Thoracic aorta (tissue), 2 donors: ENCODE results near the gene PHKA2. TPM values are rescaled to one million over a fixed set of nuclear protein-coding genes. Genes with fewer than 3 reads are reported as not detected.

Experiments used
- ATAC-seq: fragments of 150-250 bp; one replicate; pipeline ENCODE4 v1.8.0; 2017; ENCODE audit warnings: low read depth; ENCODE audit not compliant: insufficient number of reproducible peaks, low FRiP score
- DNase-seq: peaks from one replicate; pipeline ENCODE4 v3.0.0-alpha.2; 2020; ENCODE audit warnings: low spot score
- H3K27ac ChIP-seq, 2 donors: fragments of 200-600 bp; sonication (generic); 1 replicate in 1 of 2; 2 replicates in 1 of 2; pipeline ENCODE4 v1.5.1; 2016; ENCODE audit warnings: mild to moderate bottlenecking in 2 of 2, moderate library complexity in 2 of 2
- H3K27me3 ChIP-seq: fragments of 200-600 bp; sonication (generic); replicated peaks from 2 replicates; pipeline ENCODE4 v1.6.0; 2016; ENCODE audit warnings: mild to moderate bottlenecking; ENCODE audit not compliant: insufficient read depth
- H3K36me3 ChIP-seq: fragments of 200-600 bp; sonication (generic); one replicate; pipeline ENCODE4 v1.5.1; 2016
- H3K4me1 ChIP-seq, 2 donors: fragments of 200-600 bp; sonication (generic); 1 replicate in 1 of 2; 2 replicates in 1 of 2; pipeline versions ENCODE4 v1.5.1 to v1.6.0; 2016; ENCODE audit warnings: low read depth in 2 of 2, mild to moderate bottlenecking in 1 of 2; ENCODE audit not compliant: control insufficient read depth in 1 of 2
- H3K4me3 ChIP-seq: fragments of 200-600 bp; sonication (generic); 2 replicates; pipeline ENCODE4 v1.5.1; 2016; ENCODE audit warnings: mild to moderate bottlenecking
- H3K9me3 ChIP-seq: fragments of 200-600 bp; sonication (generic); 2 replicates; pipeline ENCODE4 v1.5.1; 2016
- CTCF ChIP-seq: fragments of 200-600 bp; sonication (generic); IDR thresholded peaks from one replicate; pipeline ENCODE4 v1.5.1; 2019; ENCODE audit warnings: antibody characterized with exemption
- total RNA-seq, 2 donors: library from RNA; depleted of rRNA; stranded (reverse); fragments of >200 nt; gene quantifications; one replicate each; pipeline versions ENCODE4 v1.1.0 to v1.2.3, GENCODE V29; 2016

The PHKA2 gene
- total RNA-seq, 2 donors from 2014 or later: 26.5 to 28.3 TPM

GRCh38 chrX:18898091-18898490 lies 85.8 kb downstream of the PHKA2 start:
- H3K36me3 ChIP-seq: no peaks in the 10 kb centered on the region
- no peaks in the 10 kb centered on the region for H3K9me3 ChIP-seq
- ATAC-seq: no peak
- no peak overlapping the region for H3K27ac ChIP-seq
- peaks cover 10 to 25% of the 10 kb centered on the region in 2 donors for H3K4me1 ChIP-seq
- no peak overlapping the region for H3K4me3 ChIP-seq
- TF ChIP-seq CTCF: no peak
- DNase-seq: no peak
- no peaks in the 10 kb centered on the region for H3K27me3 ChIP-seq

DNA sequence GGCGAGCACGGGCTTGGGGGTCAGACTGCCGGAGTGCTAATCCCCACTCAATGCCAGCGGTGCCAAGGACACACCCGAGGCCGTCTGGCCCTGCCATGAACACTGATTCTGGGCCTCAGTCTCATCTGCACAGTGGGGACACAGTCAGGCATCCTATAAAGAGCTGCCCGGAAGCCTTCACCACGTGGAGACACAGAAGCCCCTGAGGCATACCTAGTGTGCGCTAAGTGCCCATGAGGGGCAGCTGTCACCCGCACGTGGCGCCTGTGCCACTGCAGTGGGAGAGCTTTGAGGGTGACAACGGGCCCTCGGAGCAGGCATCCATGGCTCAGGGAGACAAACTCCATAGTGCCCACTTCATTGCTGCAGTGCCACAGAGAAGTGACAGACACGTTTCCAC lies 86.3 kb downstream of the PHKA2 start:
- no peak for DNase-seq
- no peak overlapping the region for H3K27ac ChIP-seq
- no peak for TF ChIP-seq CTCF
- no peak overlapping the region for H3K4me3 ChIP-seq
- no peaks in the 10 kb centered on the region for H3K27me3 ChIP-seq
- H3K9me3 ChIP-seq: no peaks in the 10 kb centered on the region
- H3K4me1 ChIP-seq: peaks cover 10 to 25% of the 10 kb centered on the region in 2 donors
- ATAC-seq: no peak
- no peaks in the 10 kb centered on the region for H3K36me3 ChIP-seq

DNA sequence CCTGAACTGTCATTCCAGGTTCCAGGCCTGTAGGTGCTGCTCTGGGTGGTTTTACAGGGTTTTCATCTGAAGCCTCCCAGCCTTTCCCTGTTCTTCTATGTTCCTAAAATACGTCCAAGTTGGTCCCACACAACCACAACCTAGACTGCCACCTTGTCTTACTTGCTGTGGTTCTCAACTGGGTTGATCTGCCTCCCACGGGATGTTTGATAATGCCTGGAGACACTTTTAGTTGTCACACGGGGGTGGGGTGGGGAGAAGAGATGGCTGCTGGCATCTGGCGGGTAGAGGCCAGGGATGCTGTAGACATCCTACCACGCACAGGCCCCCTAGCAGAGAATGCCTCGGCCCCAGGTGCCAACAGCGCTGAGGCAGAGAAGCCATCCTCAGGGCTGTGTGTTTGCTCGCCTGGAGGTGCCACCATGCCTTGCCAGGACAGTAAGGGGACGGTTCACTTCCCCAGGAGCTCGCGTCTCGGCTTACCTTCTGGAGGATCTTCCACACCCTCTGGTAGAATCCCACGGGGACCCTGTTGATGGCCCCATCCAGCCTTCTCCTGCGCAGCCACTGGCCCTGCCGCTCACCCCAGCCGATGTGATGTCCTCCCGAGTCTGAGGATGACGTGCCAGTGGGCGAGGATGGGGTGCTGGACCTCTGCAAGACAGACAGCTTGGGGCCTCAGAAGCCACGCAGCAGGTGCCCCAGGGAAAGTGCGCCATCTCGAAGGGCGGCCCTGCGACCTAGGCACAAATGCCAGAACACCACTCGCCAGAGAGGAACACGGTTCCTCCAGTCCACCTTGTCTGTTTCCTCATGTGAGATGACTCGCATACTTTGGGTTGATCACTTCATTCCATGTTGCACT lies 87.0 kb downstream of the PHKA2 start:
- no peak for ATAC-seq
- no peak for DNase-seq
- Histone ChIP-seq H3K4me1 (peaks cover 10 to 25% of the 10 kb centered on the region in 2 donors), H3K4me3 (no peak overlapping the region), H3K27me3 (no peaks in the 10 kb centered on the region), H3K27ac (peak overlapping the region; percentile 79 to 83), H3K36me3 (no peaks in the 10 kb centered on the region), H3K9me3 (no peaks in the 10 kb centered on the region)
- TF ChIP-seq CTCF: no peak

GRCh38 chrX:18895189-18895951 lies 88.5 kb downstream of the PHKA2 start:
- peak overlapping the region; percentile 49 for H3K4me3 ChIP-seq
- no peaks in the 10 kb centered on the region for H3K9me3 ChIP-seq
- peak overlapping the region; percentile 83 to 84 for H3K27ac ChIP-seq
- H3K36me3 ChIP-seq: no peaks in the 10 kb centered on the region
- DNase-seq (no peak), ATAC-seq (peak; percentile 68)
- TF ChIP-seq CTCF: peak; percentile 68
- H3K27me3 ChIP-seq: no peaks in the 10 kb centered on the region
- peaks cover 10 to 25% of the 10 kb centered on the region in 2 donors for H3K4me1 ChIP-seq

GRCh38 chrX:18894156-18894555 lies 89.8 kb downstream of the PHKA2 start:
- Histone ChIP-seq H3K27ac (peak overlapping the region; percentile 83 to 84), H3K27me3 (no peaks in the 10 kb centered on the region), H3K36me3 (no peaks in the 10 kb centered on the region), H3K4me1 (peaks cover 10 to 25% of the 10 kb centered on the region in 2 donors), H3K9me3 (no peaks in the 10 kb centered on the region), H3K4me3 (no peak overlapping the region)
- no peak for TF ChIP-seq CTCF
- DNase-seq: no peak
- no peak for ATAC-seq
